HCT116 (cell line): ENCODE measurements around the gene TMEM178B. TPM values are rescaled to one million over a fixed set of nuclear protein-coding genes. Genes with fewer than 3 reads are reported as not detected.

Experiments used
- ATAC-seq: fragments of 200-7000 bp; cut with Tn5 transposase; 2 replicates; pipeline ENCODE4 v1.9.1; 2020; ENCODE audit warnings: mild to moderate bottlenecking, moderate library complexity
- BruUV-seq: library from RNA; stranded (reverse); fragments of 400-500 nt; replicated peaks from 2 replicates; lab custom pipeline; 2021; lab: Mats Ljungman, UMichigan
- CTCF ChIA-PET: fragments of 300-600 bp; sonication (Branson Sonifier 250); formaldehyde crosslinking; loops from one replicate; lab custom pipeline; 2021; ENCODE audit warnings: antibody characterized with exemption; lab: Charles Lee
- POLR2A ChIA-PET: fragments of 300-600, 350-600 bp; sonication (Branson Sonifier 250); formaldehyde crosslinking; loops from one replicate; lab custom pipeline; 2021; ENCODE audit warnings: antibody characterized with exemption; lab: Charles Lee
- RAD21 ChIA-PET, 2 experiments: fragments of 300-600 bp; sonication (Branson Sonifier 250); formaldehyde crosslinking; loops; one replicate each; lab custom pipeline; 2023; ENCODE audit warnings: low total read pairs in 2 of 2; ENCODE audit not compliant: uncharacterized antibody in 2 of 2, unreplicated experiment in 2 of 2, low non-redundant PET in 1 of 2; lab: Charles Lee
- DNase-seq: peaks from one replicate; pipeline ENCODE4 v3.0.0-alpha.2; 2010; ENCODE audit warnings: low read depth, low spot score
- H2AFZ ChIP-seq: fragments of 200-600 bp; shearing (Covaris generic), sonication (generic); 2 replicates; pipeline ENCODE4 v1.6.1; 2017; ENCODE audit warnings: low read depth, mixed run types, mixed read lengths, antibody characterized with exemption, low read length; ENCODE audit not compliant: poor library complexity, severe bottlenecking
- H3K27ac ChIP-seq: 2 replicates; pipeline ENCODE4 v1.5.1; 2012; ENCODE audit warnings: low read depth, low read length
- H3K27me3 ChIP-seq: fragments of 200-600 bp; sonication (generic); 2 replicates; pipeline ENCODE4 v1.6.1; 2016; ENCODE audit warnings: mixed run types, low read length, mixed read lengths; ENCODE audit not compliant: insufficient read depth
- H3K36me3 ChIP-seq, 2 experiments: fragments of 200-500 bp in 1 of 2; fragments of 200-600 bp in 1 of 2; sonication (Bioruptor generic) in 1 of 2; sonication (generic) in 1 of 2; 2 replicates each; pipeline versions ENCODE4 v1.5.1 to v1.6.1; 2014 to 2016; ENCODE audit warnings: low read length in 2 of 2, inconsistent platforms in 1 of 2, mixed read lengths in 1 of 2, mixed run types in 1 of 2; ENCODE audit not compliant: insufficient read depth in 2 of 2, control insufficient read depth in 1 of 2
- H3K4me1 ChIP-seq, 2 experiments: fragments of 200-600 bp in 1 of 2; sonication (generic) in 1 of 2; 2 replicates each; pipeline versions ENCODE4 v1.5.1 to v1.6.1; 2012 to 2017; ENCODE audit warnings: low read length in 2 of 2, inconsistent platforms in 1 of 2, mild to moderate bottlenecking in 1 of 2, mixed read lengths in 1 of 2, mixed run types in 1 of 2, moderate library complexity in 1 of 2; ENCODE audit not compliant: insufficient read depth in 2 of 2, control insufficient read depth in 1 of 2
- H3K4me2 ChIP-seq: fragments of 200-600 bp; sonication (generic); 2 replicates; pipeline ENCODE4 v1.6.1; 2017; ENCODE audit warnings: mixed run types, low read length, mixed read lengths
- H3K4me3 ChIP-seq, 2 experiments: fragments of 200-600 bp in 1 of 2; sonication (generic) in 1 of 2; replicated peaks in 1 of 2; 2 replicates each; pipeline ENCODE4 v1.5.1; 2011 to 2016; ENCODE audit warnings: low read length in 2 of 2, control low read depth in 1 of 2, low read depth in 1 of 2, mild to moderate bottlenecking in 1 of 2, mixed read lengths in 1 of 2, mixed run types in 1 of 2
- H3K79me2 ChIP-seq: fragments of 200-600 bp; sonication (generic); 2 replicates; pipeline ENCODE4 v1.6.1; 2017; ENCODE audit warnings: mild to moderate bottlenecking, mixed run types, low read length, moderate library complexity, mixed read lengths; ENCODE audit not compliant: insufficient read depth
- H3K9ac ChIP-seq: fragments of 200-600 bp; sonication (generic); 2 replicates; pipeline ENCODE4 v1.6.1; 2016; ENCODE audit warnings: low read length, mixed read lengths
- H3K9me2 ChIP-seq: fragments of 200-600 bp; sonication (generic), shearing (Covaris generic); 2 replicates; pipeline ENCODE4 v1.6.1; 2017; ENCODE audit warnings: mixed run types, mild to moderate bottlenecking, moderate library complexity; ENCODE audit not compliant: insufficient read depth
- H3K9me3 ChIP-seq, 2 experiments: fragments of 200-500 bp in 1 of 2; fragments of 200-600 bp in 1 of 2; sonication (Bioruptor generic) in 1 of 2; sonication (generic) in 1 of 2; 2 replicates each; pipeline ENCODE4 v1.6.1; 2014 to 2017; ENCODE audit warnings: low read length in 2 of 2, mixed read lengths in 2 of 2, inconsistent platforms in 1 of 2, low read depth in 1 of 2, mild to moderate bottlenecking in 1 of 2, mixed run types in 1 of 2, moderate library complexity in 1 of 2; ENCODE audit not compliant: control insufficient read depth in 1 of 2, insufficient read depth in 1 of 2
- H4K20me1 ChIP-seq: fragments of 200-600 bp; sonication (generic), shearing (Covaris generic); 2 replicates; pipeline ENCODE4 v1.6.1; 2017; ENCODE audit warnings: mixed run types, mild to moderate bottlenecking, moderate library complexity; ENCODE audit not compliant: insufficient read depth
- CBX3 ChIP-seq: IDR thresholded peaks from 2 replicates; pipeline ENCODE4 v1.6.1; 2012; ENCODE audit warnings: low read depth
- CTCF ChIP-seq, 3 experiments: fragments of 200-600 bp in 1 of 3; sonication (generic) in 1 of 3; IDR thresholded peaks in 2 of 3; conservative IDR thresholded peaks in 1 of 3; 2 replicates each; pipeline ENCODE4 v1.5.1; 2012 to 2017; ENCODE audit warnings: low read depth in 2 of 3, low read length in 2 of 3, antibody characterized with exemption in 1 of 3, borderline replicate concordance in 1 of 3, control low read depth in 1 of 3, mild to moderate bottlenecking in 1 of 3, mixed read lengths in 1 of 3, mixed run types in 1 of 3, moderate library complexity in 1 of 3; ENCODE audit not compliant: insufficient read depth in 1 of 3
- EGR1 ChIP-seq: IDR thresholded peaks from 2 replicates; pipeline ENCODE4 v1.6.1; 2012; ENCODE audit warnings: low read depth
- EZH2phosphoT487 ChIP-seq: fragments of 200-600 bp; IDR thresholded peaks from 2 replicates; pipeline ENCODE4 v1.6.1; 2018; ENCODE audit warnings: antibody characterized with exemption, borderline replicate concordance
- FOSL1 ChIP-seq: IDR thresholded peaks from 2 replicates; pipeline ENCODE4 v1.6.1; 2012; ENCODE audit warnings: low read depth
- JUND ChIP-seq: IDR thresholded peaks from 2 replicates; pipeline ENCODE4 v1.6.1; 2012
- MAX ChIP-seq: IDR thresholded peaks from 2 replicates; pipeline ENCODE4 v1.6.1; 2012
- POLR2AphosphoS5 ChIP-seq: IDR thresholded peaks from 2 replicates; pipeline ENCODE4 v1.6.1; 2011; ENCODE audit warnings: mild to moderate bottlenecking, low read depth, low read length, moderate library complexity
- RAD21 ChIP-seq: IDR thresholded peaks from 2 replicates; pipeline ENCODE4 v1.6.1; 2012; ENCODE audit warnings: low read depth, mild to moderate bottlenecking
- REST ChIP-seq: IDR thresholded peaks from 2 replicates; pipeline ENCODE4 v1.6.1; 2012; ENCODE audit warnings: low read depth
- SIN3A ChIP-seq: IDR thresholded peaks from 2 replicates; pipeline ENCODE4 v1.6.1; 2012; ENCODE audit warnings: low read depth
- SP1 ChIP-seq: IDR thresholded peaks from 2 replicates; pipeline ENCODE4 v1.6.1; 2012; ENCODE audit warnings: low read depth
- SRF ChIP-seq: IDR thresholded peaks from 2 replicates; pipeline ENCODE4 v1.6.1; 2012; ENCODE audit warnings: low read depth
- YY1 ChIP-seq: IDR thresholded peaks from 2 replicates; pipeline ENCODE4 v1.6.1; 2011; ENCODE audit warnings: low read length, low read depth, moderate library complexity, mild to moderate bottlenecking; ENCODE audit not compliant: insufficient replicate concordance; ENCODE audit errors: extremely low read depth
- ZFX ChIP-seq: fragments of 450-650 bp; IDR thresholded peaks from 2 replicates; pipeline ENCODE4 v1.6.1; 2017
- intact Hi-C: fragments of 100-400 bp; cut with micrococcal nuclease; formaldehyde crosslinking; loops from 2 replicates; pipeline ENCODE4 v1.10.0; 2022
- total RNA-seq: library from RNA; stranded (reverse); gene quantifications from one replicate; pipeline ENCODE4 v1.2.1, GENCODE V29; 2021; ENCODE audit not compliant: unreplicated experiment

Gene TMEM178B
- total RNA-seq, 1 experiment from 2014 or later: 0.02 TPM

GRCh38 chr7:141456711-141457110 is 382.8 kb downstream of the TMEM178B start (continued):
- TF ChIP-seq CTCF (IDR thresholded peaks at IDR 0.05 in 2 of 3, conservative IDR thresholded peaks at IDR 0.05 in 1 of 3; ENCODE audit: borderline replicate concordance in 1 of 3, insufficient read depth in 1 of 3, low read depth in 2 of 3, low read length in 2 of 3) (no peak), CBX3 (no peak), MAX (no peak), SRF (no peak), EGR1 (no peak), POLR2AphosphoS5 (no peak), JUND (no peak), SP1 (no peak), YY1 (no peak)

GRCh38 chr7:141460781-141461715 is 387.2 kb downstream of the TMEM178B start:
- Histone ChIP-seq H3K4me1 (no peaks in the 10 kb centered on the region), H2AFZ (no peak overlapping the region), H3K4me2 (no peak overlapping the region), H3K9me2 (no peaks in the 10 kb centered on the region), H4K20me1 (no peaks in the 10 kb centered on the region), H3K27me3 (peaks cover 49% of the 10 kb centered on the region), H3K9me3 (no peaks in the 10 kb centered on the region), H3K9ac (no peak overlapping the region), H3K79me2 (no peaks in the 10 kb centered on the region), H3K27ac (no peak overlapping the region), H3K4me3 (no peak overlapping the region), H3K36me3 (no peaks in the 10 kb centered on the region)
- CTCF ChIA-PET: no interaction called here
- intact Hi-C loops: no loop called here
- ATAC-seq: no peak
- BruUV-seq: no TSS peak
- POLR2A ChIA-PET: no interaction called here
- RAD21 ChIA-PET: no interaction called here
- DNase-seq: no peak
- TF ChIP-seq POLR2AphosphoS5 (no peak), EZH2phosphoT487 (no peak), CBX3 (no peak), CTCF (IDR thresholded peaks at IDR 0.05 in 2 of 3, conservative IDR thresholded peaks at IDR 0.05 in 1 of 3; ENCODE audit: borderline replicate concordance in 1 of 3, insufficient read depth in 1 of 3, low read depth in 2 of 3, low read length in 2 of 3) (no peak), RAD21 (no peak), ZFX (no peak), REST (no peak), SIN3A (no peak), SRF (no peak), FOSL1 (no peak), EGR1 (no peak)
